ENCODE data around the gene RNF40.
"Not testable (repeated sequence)": the region's sequence is repeated elsewhere in the genome, so short reads cannot be mapped to it uniquely, and the experiment has no call there.

RNF40 gene

GRCh38 chr16:30820952-30821421 is 58.9 kb downstream of the RNF40 start:
- no peak for DNase-seq (ENCODE audit: low spot score)

DNA sequence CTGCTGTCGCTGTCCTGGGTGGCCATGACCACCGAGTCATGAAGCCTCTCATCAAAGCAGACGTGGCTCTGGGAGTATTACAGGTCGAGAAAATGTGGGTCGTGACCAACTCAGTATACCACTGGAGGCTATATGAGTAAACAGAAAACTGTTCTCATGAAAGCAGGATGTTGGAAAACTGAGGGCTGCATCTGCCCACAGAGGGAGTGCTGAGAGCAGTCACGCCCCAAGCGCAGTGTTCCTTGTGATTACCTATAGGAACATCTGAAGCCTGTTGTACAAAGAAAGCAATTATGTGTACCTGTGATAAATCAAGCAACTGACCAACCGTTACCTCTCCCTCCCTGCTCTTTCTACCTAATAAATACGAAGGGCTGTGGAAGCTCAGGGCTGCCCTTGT is 59.3 kb downstream of the RNF40 start:
- not testable (repeated sequence) for DNase-seq (ENCODE audit: low spot score)

DNA sequence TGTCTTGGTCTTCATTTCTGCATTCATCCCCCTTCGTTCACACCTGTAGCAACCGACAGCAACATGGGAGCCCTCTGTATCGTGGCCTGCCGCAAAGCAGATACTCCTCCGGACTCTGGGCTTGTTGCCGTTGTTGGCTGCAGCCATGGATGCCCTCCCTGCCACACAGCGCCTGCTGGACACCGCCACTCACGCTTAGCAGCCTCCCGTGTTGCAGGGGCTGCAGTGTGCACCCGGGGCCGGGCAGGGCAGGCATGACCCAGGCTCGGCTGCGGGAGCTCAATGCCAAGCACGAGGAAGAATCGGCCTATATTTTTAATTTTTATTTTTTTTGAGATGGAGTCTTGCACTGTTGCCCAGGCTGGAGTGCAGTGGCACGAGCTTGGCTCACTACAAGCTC is 59.8 kb downstream of the RNF40 start:
- DNase-seq (ENCODE audit: low spot score): no peak
